GM21423 (cell line): ENCODE measurements around the gene DGKH.

Experiments
- ATAC-seq: cut with Tn5 transposase; IDR thresholded peaks from one replicate; pipeline ENCODE4 v1.9.1; 2021; ENCODE audit warnings: mild to moderate bottlenecking, moderate library complexity; ENCODE audit not compliant: unreplicated experiment

Gene DGKH, protein sequence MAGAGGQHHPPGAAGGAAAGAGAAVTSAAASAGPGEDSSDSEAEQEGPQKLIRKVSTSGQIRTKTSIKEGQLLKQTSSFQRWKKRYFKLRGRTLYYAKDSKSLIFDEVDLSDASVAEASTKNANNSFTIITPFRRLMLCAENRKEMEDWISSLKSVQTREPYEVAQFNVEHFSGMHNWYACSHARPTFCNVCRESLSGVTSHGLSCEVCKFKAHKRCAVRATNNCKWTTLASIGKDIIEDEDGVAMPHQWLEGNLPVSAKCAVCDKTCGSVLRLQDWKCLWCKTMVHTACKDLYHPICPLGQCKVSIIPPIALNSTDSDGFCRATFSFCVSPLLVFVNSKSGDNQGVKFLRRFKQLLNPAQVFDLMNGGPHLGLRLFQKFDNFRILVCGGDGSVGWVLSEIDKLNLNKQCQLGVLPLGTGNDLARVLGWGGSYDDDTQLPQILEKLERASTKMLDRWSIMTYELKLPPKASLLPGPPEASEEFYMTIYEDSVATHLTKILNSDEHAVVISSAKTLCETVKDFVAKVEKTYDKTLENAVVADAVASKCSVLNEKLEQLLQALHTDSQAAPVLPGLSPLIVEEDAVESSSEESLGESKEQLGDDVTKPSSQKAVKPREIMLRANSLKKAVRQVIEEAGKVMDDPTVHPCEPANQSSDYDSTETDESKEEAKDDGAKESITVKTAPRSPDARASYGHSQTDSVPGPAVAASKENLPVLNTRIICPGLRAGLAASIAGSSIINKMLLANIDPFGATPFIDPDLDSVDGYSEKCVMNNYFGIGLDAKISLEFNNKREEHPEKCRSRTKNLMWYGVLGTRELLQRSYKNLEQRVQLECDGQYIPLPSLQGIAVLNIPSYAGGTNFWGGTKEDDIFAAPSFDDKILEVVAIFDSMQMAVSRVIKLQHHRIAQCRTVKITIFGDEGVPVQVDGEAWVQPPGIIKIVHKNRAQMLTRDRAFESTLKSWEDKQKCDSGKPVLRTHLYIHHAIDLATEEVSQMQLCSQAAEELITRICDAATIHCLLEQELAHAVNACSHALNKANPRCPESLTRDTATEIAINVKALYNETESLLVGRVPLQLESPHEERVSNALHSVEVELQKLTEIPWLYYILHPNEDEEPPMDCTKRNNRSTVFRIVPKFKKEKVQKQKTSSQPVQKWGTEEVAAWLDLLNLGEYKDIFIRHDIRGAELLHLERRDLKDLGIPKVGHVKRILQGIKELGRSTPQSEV

DNA sequence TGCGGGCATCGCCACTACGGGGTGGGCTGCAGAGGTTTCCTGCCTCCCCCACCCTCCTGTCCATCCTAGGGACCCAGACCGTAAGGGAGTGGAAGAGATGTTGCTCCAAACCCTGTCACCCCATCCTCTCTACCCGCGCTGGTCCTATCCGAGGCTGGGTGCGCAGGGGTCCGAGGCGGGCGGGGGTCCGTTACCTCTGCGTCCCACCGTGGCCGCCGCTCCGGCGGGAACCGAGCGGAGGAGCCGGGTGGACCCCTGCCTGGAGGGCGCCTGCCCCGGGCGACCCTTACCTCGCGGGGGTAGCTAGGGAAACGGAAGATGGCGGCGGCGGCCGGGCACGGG, at the start of gene DGKH:
DGKH (plus strand) TSS at position 307 of the 342 bp plus-strand sequence. CDS start 126 bp downstream, outside the sequence.
- ATAC-seq, result peak; percentile 25

DNA sequence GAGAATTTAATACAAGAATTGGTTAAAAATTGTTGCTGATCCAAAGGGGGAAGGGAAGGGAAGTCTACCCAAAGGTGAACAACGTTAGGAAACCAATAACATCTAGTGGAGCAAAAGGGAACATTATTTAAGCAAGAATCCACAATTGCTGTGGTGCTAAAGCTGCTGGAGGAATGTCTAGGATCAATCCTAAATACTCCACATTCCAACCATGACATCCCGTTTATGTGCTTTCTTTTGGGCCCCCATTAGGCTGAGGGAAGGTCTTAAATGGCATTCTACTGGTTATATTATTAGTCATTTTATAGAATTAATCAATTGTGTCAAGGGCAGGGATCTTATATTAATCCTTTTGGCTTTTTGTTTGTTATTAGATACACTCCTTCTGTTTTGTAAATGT, 47.6 kb upstream of the DGKH start:
- ATAC-seq, result no peak

DNA sequence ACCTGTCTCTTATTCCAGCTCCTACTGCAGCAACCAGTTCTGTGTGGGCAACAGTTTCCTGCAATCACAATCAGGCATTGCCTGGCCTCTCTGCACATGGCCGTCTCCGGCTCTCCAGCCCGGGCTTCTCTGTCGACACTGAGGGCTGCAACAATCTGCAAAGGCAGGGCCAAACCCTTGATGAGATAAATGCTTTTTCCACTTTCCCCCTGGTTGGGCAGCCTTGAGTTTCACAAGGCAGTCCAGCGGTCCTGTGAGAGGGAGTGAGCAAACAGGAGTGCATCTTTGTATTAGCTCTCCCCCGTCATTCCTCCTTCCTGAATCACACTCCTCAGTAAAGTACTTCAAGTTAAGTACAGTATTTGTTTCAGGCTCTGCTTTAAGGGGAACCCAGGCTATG, 46.9 kb upstream of the DGKH start:
- no peak for ATAC-seq

DNA sequence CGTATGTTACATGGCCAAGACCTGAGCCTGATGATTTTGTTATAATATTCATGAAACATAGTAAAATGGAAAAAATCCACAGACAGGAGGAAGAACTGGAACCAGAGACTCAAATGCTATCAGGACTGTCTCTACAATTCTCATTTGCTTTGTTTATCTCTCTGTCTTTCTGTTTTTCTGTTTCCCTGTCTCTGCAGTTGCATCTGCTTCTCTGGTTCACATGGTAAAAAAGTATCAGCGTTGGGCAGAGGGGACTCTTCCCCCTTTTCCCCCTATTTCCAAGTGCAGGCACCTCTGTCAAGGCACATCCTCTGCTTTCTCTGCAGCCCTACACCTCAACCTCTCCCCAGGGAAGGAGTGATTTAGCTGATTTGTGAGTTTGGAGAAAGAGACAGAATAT, 46.4 kb upstream of the DGKH start:
- ATAC-seq, result no peak

DNA sequence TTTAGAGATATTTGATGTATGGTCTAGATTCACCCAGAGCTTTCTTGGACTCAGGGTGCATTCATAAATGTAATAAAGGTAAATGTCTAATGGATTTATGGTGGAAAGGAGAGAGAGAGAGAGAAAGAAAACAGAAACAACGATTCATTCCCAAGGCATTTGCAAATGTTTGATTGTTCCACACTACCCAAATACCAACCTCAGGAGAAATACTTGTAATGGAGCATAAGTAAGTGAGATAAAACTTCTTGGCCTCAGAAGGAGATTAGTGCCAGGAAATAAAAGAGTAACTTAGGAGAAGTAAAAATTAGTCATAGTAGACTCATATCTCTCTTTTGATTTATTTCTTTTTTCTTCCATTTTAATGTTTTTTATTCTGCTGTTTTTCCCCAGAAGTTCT, 40.6 kb upstream of the DGKH start:
- ATAC-seq, result no peak

DNA sequence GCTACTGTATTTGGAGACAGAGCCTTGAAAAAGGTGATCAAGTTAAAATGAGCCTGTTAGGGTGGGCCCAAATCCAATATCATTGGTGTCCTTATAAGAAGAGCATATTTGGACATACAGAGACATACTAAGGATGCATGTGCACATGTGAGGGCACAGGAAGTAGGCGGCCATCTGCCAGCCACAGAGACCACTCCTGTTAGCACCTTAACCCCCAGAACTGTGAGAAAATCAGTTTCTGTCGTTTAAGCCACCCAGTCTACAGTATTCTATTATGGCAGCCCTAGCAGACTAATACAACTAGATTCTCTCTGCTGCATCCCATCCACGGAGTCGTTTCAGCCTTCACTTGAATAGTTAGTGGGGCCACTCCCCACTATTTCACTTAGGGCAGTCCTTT, 39.4 kb upstream of the DGKH start:
- no peak for ATAC-seq

DNA sequence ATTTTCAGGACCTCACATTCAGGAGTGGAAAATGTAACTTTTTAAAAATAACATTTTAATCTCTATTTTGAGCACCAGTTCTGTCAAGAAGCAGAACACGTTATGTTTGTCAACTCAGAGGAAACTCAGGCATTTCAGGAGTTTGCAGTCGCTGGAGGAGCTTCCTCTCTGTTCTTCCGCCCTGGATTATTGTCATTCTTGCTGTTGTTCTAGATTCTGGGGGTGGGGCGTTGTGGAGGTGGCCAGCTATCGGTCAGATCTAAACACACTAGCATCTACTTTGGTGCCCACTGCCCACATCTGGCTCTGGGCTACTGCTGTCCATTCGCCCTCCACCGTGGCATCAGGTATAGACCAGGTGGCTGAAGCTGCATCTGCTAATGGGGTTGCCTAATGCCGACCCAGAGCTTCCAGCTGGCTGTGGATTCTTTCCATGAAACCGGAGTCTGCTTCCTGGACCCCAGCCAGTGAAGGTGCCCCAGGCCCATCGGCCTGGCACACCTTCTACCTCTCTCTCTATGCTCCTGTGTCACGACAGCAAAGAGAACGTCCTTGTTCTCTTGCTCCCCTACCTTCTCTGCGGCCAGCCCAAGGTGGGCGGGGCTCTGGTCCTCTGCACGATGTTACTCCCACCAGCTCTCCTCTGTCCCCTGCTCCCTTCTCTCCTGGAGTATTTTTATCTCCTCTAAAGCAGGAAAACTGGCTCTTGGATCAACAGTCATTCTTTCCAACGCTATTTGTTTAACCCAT, 36.7 kb upstream of the DGKH start:
- ATAC-seq, result no peak

DNA sequence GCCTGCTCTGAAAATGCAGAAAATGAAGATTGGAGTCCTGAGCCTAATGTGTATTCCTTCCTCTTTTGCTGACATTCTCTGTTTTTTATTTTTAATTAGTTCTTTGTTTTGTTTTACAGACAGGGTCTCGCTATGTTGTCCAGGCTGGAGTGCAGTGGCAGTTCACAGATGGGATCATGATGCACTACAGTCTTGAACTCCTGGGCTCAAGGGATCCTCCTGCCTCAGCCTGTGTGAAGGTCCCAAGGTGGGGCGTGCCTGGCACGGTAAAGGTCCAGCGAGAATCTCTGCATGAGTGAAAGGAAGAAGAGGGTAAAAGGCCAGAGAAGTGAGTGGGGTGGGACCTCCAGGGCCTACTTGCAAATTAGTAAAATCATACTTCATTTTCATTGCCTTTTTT, 34.3 kb upstream of the DGKH start:
- ATAC-seq, result no peak

DNA sequence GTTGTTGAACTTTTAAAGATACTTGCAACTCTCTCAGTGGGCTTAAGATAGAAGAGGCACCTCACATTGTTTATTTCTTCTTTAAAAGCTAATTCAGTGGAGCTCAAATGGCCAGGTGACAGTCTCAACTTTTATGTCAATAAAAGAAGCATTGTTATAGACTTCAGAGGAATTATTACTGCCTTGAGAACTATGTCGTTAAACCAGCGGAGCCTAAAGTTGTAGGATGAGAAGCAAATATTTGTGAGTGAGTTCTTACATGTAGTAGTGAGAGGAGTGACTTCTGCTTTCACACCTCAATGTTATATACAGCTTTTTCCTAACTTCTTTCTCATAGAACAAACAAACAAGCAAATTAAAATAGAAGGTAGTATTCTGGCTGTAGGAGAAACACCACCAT, 31.2 kb upstream of the DGKH start:
- no peak for ATAC-seq

DNA sequence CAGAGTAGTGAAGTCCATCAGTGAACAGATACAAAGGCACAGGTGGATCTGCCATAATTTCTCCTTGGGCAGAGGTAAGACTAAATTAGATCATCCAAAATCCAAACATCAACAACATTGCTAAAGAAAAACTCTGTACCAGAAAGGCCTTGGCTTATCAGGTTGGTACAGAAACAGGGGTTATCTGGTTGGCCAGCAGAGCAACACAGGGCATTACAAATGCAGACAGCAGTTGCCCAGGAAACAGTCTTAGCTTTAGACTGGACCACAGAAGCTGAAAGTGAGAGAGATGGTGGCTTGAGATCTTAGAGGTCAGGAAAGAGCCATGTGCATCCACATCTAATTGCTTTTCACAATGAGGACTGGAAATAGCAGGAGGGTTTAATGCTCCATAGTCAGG, 26.6 kb upstream of the DGKH start:
- ATAC-seq, result no peak

DNA sequence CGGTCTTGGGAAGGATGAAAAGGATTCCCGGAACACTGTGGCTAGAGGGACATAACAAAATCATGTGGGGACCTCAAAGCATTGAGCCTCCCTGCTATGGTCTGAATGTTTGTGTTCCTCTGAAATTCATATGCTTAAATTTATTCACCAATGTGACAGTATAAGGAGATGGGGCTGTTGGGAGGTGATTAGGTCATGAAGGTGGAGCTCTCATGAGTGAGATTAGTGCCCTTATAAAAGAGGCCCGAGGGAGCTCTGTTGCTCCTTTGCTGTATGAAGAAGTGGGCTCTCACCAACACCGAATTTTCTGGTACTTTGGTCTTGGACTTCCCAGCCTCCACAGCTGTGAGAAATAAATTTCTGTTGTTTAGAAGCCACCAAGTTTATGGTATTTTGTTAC, 26.1 kb upstream of the DGKH start:
- ATAC-seq, result no peak

DNA sequence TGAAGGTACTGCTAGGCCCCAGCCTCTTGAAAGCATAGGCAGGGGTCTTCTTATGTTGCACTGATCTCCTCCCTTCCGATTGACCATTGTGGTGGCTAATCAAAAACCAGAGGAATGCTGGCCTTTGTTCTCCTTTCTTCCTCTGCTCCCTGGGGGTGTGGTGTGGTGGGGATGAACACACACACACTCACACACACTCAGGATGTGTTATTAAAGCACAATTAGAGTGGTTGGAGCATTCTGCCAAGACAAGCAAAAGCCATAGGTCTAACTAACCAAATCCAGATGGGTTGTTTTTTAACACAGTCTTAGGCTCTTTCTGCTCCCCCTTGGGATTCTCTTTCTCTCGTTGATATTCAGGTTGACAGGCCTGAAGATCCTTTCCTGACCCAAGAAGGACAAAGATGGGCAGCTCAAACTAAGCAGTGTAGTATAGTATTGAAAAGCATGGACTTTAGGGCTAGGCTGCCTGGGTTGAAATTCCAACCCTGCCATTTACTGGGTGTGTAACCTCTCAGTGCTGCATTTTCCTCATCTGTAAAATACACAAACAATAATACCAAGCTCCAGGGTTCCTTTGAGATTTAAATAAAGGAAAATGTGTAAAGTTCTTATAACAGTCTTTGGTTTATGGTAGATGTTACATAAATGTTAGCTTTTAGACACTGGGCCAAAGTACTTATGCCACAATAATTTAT, 25.5 kb upstream of the DGKH start:
- ATAC-seq, result no peak

DNA sequence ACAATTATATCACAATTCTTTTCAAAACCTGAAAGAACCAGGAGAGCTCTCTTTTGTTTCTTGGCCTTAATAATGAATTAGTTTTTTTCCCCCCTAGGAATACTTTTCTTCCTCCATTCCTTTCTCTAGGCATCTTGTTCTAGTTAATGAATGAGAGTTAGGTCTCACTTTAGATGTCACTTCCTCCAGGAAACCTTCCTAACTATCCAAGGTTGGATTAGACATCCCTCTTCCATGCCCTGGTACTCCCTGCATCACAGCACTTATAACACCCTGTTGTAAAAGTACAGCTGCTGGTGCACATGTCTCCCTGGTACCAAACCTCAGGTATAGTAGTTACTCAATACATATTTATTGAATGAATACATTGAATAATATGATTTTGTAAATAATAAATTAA, 21.2 kb upstream of the DGKH start:
- ATAC-seq, result no peak

DNA sequence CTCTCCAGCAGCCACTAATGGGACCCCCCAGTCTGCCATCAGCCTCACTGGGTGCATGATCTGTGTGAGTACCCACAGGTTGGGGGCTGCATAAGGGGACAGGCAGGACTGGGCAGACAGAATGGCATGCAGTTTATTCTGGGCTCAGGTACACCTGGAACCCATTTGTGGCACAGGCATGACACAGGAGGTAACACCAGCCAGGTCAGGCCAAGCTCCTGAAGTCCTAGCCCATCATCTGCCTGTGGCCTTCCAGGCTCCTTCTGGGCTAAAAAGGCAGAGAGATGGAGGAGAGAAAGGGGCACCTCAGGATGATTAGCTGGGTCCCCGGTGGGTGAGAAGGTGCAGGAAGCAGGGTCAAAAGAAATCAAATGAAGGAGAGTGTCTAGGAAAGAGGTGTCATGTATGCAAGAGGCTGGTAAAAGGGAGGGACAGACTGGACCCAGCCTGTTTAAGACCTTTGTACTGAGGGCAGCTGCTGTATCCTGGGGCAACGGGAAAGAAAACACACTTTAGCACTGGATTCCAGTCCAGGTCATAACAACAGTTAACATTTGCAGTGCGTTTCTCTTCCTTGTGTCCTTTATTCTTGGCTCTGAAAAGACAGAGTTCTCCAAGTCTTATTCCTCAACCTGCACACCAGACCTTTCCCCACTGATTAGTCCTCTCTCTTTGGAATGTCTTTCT, 20.2 kb upstream of the DGKH start:
- no peak for ATAC-seq

DNA sequence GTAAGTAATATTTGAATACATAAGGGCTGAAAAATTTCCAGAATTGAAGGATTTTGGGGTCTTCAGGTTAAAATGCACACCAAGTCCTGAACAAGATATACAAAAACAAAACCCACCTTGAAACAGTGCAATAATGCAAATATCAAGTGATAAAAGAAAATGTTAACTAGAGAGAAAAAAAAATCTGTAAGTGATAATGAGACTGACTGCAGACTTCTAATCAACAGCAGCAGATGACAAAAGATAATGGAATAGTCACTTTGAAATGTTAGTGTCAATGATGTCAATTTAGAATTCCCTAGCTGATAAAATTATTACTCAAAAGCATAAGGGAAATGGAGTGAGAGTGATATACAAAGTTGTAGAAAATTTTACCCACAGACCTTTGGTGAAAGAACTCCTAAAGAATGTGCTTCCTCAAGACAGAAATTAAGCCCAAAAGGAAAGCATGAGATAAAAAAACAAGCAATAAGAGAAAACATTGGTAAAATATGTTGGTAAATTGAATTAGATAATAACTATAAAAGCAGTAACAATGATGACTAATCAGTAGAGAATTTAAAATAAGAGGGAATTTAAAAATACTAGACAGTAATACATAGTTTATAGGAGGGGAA, 12.4 kb upstream of the DGKH start:
- no peak for ATAC-seq

DNA sequence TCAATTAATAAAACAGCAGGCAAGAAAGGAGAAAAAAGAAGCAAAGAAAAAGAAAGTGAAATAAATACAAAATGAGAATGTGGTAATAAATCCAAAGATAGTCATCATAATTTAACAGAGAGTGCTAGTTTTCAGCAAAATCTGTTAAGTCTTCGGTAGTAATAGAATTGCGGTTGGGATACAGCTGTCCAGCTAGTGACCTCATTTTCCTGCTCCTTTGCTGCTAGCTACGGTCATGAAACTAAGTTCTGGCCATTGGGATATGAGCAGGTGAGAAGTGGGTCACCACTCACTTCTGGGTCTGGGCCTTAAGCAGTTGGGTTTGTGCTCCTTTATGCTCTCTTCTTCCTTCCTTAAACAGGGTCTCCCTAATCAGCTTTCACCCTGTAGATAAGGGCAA, 11.7 kb upstream of the DGKH start:
- no peak for ATAC-seq

DNA sequence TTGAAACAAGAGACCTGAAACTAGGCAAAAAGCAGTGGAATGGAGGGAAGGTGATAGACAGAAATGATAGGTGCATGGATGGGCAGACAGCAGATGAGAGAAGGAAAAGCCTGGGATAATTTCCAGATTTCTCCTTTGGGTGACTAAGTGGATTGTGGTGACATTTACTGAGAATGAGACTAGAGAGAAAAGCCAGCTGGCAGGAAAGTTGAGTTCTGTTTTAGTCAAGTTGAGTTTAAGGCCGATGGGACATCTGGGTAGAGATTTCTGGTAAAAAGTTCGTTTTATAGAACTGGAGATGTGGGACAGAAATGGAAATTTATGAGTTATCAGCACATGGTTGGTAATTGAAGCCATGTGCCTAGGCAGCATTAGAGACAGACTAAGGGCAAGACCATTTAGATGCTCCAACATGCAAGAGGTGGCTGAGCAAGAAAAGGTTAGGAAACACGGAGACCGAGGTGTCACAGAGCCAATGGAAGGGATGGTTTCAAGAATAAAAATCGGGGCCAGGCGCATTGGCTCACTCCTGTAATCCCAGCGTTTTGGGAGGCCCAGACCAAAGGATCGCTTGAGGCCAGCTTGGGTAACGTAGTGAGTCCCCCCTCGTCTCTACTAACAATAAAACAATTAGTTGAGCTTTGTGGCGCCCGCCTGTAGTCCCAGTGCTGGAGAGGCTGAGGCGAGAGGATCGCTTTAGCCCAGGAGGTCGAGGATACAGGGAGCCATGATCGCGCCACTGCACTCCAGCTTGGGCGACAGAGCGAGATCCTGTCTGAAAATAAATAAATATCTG, 9.6 kb upstream of the DGKH start:
- ATAC-seq, result no peak

DNA sequence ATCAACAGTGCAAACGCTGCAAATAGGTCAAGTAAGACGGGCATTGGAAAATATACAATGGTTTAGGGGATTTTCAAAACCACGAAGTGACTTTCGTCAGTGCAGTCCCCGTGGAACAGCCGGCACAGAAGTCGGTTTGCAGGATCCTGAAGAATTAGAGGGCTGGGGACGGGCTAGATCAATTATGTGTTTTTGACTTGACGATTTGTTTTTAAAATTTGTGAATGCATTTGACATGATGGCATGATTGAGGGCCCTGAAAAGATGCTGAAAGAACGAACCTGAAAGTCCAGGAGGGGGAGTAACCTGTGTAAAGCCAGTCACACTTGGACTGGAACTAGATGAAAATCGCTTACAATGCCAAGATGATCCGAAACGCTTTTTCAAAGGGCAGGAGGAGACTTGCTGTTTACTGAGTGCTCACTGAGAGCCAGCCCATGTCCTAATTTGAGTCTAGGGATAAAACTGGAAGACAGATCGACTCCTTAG, 8.9 kb upstream of the DGKH start:
- ATAC-seq, result no peak
